H54 (cell line): ENCODE results near the gene SRGN.

Experiments used
- DNase-seq: peaks from one replicate; pipeline ENCODE4 v3.0.0; 2011; ENCODE audit warnings: low spot score, mixed read lengths; ENCODE audit not compliant: insufficient read length
- FAIRE-seq: peaks from 3 replicates; lab custom pipeline; 2011; peaks lifted over from hg19 to GRCh38; lab: Jason Lieb, UNC
- POLR2A ChIP-seq: IDR thresholded peaks from 2 replicates; pipeline ENCODE4 v1.6.1; 2011; ENCODE audit warnings: low read depth, mild to moderate bottlenecking, low read length

SRGN gene

GRCh38 chr10:69052736-69053135 lies 35.2 kb upstream of the SRGN start:
- DNase-seq (no peak), FAIRE-seq (no peak)
- no peak for TF ChIP-seq POLR2A

- FAIRE-seq (no peak), DNase-seq (no peak)
- no peak for TF ChIP-seq POLR2A
These were observed 32.7 kb upstream of the SRGN start for GRCh38 chr10:69055241-69055640.

GRCh38 chr10:69056129-69056528 lies 31.8 kb upstream of the SRGN start:
- TF ChIP-seq POLR2A = no peak
- no peak for FAIRE-seq
- DNase-seq = no peak

GRCh38 chr10:69056536-69057260 lies 31.2 kb upstream of the SRGN start:
- no peak for FAIRE-seq
- no peak for TF ChIP-seq POLR2A
- peak; percentile 27 for DNase-seq

GRCh38 chr10:69057261-69057950 lies 30.5 kb upstream of the SRGN start:
- DNase-seq (no peak), FAIRE-seq (no peak)
- TF ChIP-seq POLR2A = no peak

GRCh38 chr10:69057951-69058297 lies 30.0 kb upstream of the SRGN start:
- DNase-seq = peak; percentile 80
- peak; percentile 50 for FAIRE-seq
- no peak for TF ChIP-seq POLR2A

- TF ChIP-seq POLR2A = no peak
- FAIRE-seq (no peak), DNase-seq (no peak)
These were observed 27.6 kb upstream of the SRGN start for GRCh38 chr10:69060127-69060798.

GRCh38 chr10:69061305-69062161 lies 26.4 kb upstream of the SRGN start:
- TF ChIP-seq POLR2A = no peak
- DNase-seq = peak; percentile 81
- FAIRE-seq = peak; percentile 66

- no peak for DNase-seq
- FAIRE-seq = no peak
- TF ChIP-seq POLR2A = no peak
These were observed 25.0 kb upstream of the SRGN start for GRCh38 chr10:69062901-69063300.

GRCh38 chr10:69064762-69065328 lies 23.1 kb upstream of the SRGN start:
- TF ChIP-seq POLR2A = no peak
- FAIRE-seq = no peak
- no peak for DNase-seq

GRCh38 chr10:69065406-69066361 lies 22.2 kb upstream of the SRGN start:
- no peak for TF ChIP-seq POLR2A
- no peak for FAIRE-seq
- no peak for DNase-seq

- DNase-seq (no peak), FAIRE-seq (no peak)
- no peak for TF ChIP-seq POLR2A
These were observed 20.7 kb upstream of the SRGN start for GRCh38 chr10:69067189-69067588.
